RCC 7860 (cell line): ENCODE measurements around the gene PRKG1.
"Not testable (repeated sequence)": the region's sequence is repeated elsewhere in the genome, so short reads cannot be mapped to it uniquely, and the experiment has no call there.

Experiments used
- DNase-seq: peaks from one replicate; pipeline ENCODE4 v3.0.0-alpha.2; 2015; ENCODE audit warnings: low spot score
- FAIRE-seq: peaks from 2 replicates; lab custom pipeline; 2012; peaks lifted over from hg19 to GRCh38; lab: Jason Lieb, UNC

Gene PRKG1

DNA sequence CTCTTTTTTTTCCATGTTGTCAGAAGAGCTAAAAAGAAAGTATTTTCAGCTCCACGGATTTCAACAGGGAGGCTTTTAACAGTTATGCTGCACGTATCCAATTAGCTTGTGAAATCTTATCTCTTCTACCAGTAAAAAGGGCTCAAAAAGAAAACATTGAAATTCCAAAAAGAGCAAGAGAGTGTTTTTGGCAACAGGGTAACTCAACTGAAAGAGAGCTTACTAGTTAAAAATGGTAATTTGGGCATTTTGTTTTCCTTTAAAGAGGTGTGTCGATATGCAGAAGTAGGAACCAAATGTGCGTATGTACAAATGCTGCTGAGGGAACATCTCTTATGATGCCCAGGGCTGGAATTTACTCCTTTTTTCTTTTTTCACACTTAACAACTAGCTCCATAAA, 292.8 kb downstream of the PRKG1 start:
- no peak for DNase-seq
- no peak for FAIRE-seq

- FAIRE-seq (no peak), DNase-seq (no peak)
Measured at GRCh38 chr10:51367694-51368093, 293.4 kb downstream of the PRKG1 start.

- DNase-seq (no peak), FAIRE-seq (no peak)
Measured at GRCh38 chr10:51368943-51369342, 294.7 kb downstream of the PRKG1 start.

GRCh38 chr10:51369903-51370302, 295.6 kb downstream of the PRKG1 start:
- no peak for DNase-seq
- FAIRE-seq, result no peak

GRCh38 chr10:51371743-51372142, 297.5 kb downstream of the PRKG1 start:
- FAIRE-seq, result no peak
- DNase-seq, result no peak

DNA sequence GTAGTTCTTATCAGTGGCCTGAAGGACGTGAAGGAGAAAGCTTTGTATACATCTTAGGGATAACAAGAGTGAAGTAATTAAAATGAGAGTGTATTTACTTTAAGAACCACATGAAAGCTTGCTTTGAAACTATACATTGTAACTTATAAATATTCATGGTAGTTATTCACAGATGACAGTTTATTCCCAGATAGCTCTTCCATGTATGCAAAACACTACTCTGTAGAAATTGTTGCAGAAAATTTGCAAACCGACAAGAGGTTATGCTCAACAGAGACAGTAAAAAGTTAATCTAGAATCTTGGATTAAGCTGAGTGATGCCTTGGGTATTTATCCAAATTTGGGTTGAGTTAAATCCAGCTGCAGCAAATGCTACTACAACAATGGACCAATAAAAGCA, 301.5 kb downstream of the PRKG1 start:
- FAIRE-seq (no peak), DNase-seq (no peak)

GRCh38 chr10:51377070-51377931, 303.0 kb downstream of the PRKG1 start:
- FAIRE-seq (no peak), DNase-seq (no peak)

DNA sequence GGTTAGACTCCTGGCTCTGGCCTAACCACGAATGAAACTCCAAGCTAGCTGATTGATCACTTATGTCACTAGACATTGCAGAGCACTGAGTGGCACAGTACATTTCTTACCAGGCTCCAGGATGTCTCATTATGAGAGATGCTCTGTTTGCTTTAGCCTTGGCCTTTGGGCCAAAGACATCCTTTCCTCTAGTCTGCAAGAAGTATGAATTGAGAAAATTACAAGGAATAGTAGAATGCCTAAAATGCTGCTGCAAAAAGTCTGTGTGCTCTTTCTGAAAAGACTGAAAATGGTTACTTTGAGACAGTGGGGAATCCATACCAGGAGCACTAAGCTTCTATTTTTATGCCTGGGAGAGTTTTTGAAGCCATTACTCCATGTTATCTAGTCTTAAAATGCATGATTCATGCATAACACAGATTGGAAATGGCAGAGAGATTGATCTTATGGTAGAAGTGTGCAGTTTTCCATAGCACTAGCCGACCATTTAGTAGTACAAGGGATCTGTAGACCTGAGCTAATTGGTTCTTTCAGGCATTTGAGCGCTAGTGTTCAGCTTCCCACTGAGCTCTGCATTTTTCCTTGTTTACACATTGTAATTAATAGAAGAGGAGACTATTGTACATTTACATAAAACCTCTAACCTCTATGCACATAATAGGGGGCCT, 303.8 kb downstream of the PRKG1 start:
- no peak for DNase-seq
- no peak for FAIRE-seq

- DNase-seq (no peak), FAIRE-seq (no peak)
Measured at GRCh38 chr10:51382181-51382580, 307.9 kb downstream of the PRKG1 start.

GRCh38 chr10:51384971-51385370, 310.7 kb downstream of the PRKG1 start:
- FAIRE-seq (no peak), DNase-seq (no peak)

GRCh38 chr10:51386248-51386885, 312.1 kb downstream of the PRKG1 start:
- FAIRE-seq, result no peak

DNA sequence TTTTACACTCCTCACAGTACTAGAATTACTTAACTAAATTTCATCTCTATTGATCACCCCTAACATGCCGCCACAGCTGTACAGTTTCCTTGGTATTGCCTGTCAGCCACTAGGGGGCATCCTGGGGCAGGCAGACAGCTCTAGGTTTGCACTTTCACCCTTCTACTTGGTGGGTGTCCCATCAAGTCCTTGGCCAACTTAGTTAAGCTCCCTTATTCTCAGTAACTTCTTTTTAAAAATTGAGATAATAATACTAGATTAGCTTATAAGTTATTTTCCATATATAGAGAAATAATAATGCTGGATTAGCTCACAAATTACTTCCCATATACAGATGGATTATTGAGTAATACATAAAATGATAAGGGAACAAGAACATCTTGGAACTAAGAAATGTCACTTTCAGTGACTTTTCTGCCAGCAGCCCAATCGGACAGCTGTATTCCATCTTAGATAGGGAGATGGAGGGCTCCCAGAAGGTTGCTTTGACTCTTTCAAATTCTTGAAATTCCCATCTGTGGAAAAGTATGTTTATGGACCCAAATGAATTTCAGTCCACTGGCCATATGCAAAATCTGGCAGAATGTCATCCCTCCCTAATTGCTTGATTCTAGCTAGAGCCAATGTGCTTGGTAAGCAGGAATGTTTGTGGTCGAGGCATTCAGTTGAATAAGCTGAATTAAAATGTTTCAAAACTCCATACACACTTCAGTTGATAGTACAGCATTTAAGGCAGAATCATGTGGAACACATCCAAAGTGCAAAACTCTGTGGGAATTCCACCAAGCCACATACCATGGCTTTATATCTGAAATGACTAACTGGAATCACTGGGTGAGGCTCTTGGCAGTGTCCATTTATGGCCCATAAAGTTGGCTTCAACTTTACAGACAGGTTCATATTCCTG, 315.4 kb downstream of the PRKG1 start:
- FAIRE-seq (no peak), DNase-seq (no peak)

More at GRCh38 chr10:51386248-51386885, 312.1 kb downstream of the PRKG1 start:
- no peak for DNase-seq

DNA sequence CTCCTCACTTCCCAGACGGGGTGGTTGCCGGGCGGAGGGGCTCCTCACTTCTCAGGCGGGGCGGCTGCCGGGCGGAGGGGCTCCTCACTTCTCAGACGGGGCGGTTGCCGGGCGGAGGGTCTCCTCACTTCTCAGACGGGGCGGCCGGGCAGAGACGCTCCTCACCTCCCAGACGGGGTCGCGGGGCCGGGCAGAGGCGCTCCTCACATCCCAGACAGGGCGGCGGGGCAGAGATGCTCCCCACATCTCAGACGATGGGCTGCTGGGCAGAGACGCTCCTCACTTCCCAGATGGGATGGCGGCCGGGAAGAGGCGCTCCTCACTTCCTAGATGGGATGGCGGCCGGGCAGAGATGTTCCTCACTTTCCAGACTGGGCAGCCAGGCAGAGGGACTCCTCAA, 318.7 kb downstream of the PRKG1 start:
- FAIRE-seq, DNase-seq: not testable (repeated sequence)

GRCh38 chr10:51394039-51394438, 319.8 kb downstream of the PRKG1 start:
- DNase-seq (no peak), FAIRE-seq (no peak)

- FAIRE-seq, result no peak
- no peak for DNase-seq
Measured at GRCh38 chr10:51397244-51397643, 323.0 kb downstream of the PRKG1 start.

GRCh38 chr10:51397695-51398094, 323.4 kb downstream of the PRKG1 start:
- no peak for DNase-seq
- no peak for FAIRE-seq

DNA sequence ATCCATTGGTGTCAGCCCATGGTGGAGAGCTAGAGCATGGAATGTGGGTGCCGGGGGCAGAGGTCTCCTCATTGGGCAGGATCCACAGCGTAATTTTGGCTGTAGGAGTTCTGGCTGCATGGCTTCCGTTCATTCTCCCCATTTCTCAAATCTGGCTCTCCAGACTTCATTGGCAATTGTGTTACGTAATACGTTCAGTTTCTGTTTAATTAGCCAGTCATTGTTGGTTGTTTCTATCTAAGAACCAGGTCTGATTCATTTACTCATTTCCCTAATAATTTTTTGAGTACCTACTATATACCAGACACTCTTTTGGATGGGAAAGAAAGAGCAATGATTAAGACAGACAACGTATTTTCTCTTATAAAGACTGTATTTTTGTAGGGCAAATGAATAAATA, 325.6 kb downstream of the PRKG1 start:
- FAIRE-seq (no peak), DNase-seq (no peak)

DNA sequence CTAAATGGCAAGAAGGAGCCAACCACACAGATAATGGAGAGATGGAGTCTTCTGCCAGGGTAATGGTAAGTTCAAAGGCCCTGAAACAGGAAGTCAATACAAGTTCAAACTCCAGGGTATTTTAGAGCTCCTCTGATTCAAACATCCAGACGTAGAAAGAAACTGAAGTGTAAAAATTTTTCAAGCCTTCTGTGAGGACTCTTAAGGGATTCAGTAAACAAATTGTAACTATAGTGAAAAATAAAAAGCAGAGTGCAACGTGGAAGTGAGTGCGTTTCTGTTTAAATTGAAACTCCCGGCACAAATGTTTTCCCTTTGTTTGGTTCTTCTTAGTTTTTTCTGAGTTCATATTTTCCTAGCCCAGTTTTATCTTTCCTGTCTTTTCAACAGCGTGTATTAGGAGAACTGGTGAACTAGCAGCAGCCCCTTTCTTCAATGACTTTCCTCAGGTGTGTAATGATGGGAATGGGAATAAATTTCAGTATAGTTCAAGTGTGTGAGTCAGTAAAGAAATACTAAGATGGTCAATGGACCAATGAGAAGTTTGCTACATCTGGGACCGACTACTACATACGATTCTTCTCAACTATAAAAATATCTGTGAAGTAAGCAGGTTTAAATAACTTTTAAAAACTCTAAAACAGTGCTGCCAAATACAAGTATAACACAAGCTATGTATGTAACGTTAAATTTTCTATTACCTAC, 326.3 kb downstream of the PRKG1 start:
- FAIRE-seq (no peak), DNase-seq (no peak)

- DNase-seq, result no peak
- no peak for FAIRE-seq
Measured at GRCh38 chr10:51403521-51403920, 329.2 kb downstream of the PRKG1 start.
